Breast epithelium (tissue), 4 donors: ENCODE results near the gene VPS26B. TPM values are rescaled to one million over a fixed set of nuclear protein-coding genes. Genes with fewer than 3 reads are reported as not detected.

Source experiments
- DNase-seq, 2 donors: peaks; one replicate each; pipeline ENCODE4 v3.0.0-alpha.2; 2019; ENCODE audit warnings: low spot score in 2 of 2
- H3K27ac ChIP-seq, 2 donors: fragments of 200-600 bp; sonication (generic) in 1 of 2; one replicate each; pipeline ENCODE4 v1.5.1; 2016 to 2019; ENCODE audit warnings: mild to moderate bottlenecking in 1 of 2
- H3K27me3 ChIP-seq, 2 donors: fragments of 200-600 bp; sonication (generic) in 1 of 2; one replicate each; pipeline versions ENCODE4 v1.5.1 to v1.6.0; 2017 to 2019; ENCODE audit warnings: control low read depth in 1 of 2, mild to moderate bottlenecking in 1 of 2
- H3K36me3 ChIP-seq: fragments of 200-600 bp; one replicate; pipeline ENCODE4 v1.5.1; 2019
- H3K4me1 ChIP-seq, 2 donors: fragments of 200-600 bp; sonication (generic); one replicate each; pipeline ENCODE4 v1.5.1; 2016 to 2019; ENCODE audit warnings: control low read depth in 1 of 2
- H3K4me3 ChIP-seq, 3 donors: fragments of 200-600 bp; sonication (generic); 1 replicate in 2 of 3; 2 replicates in 1 of 3; pipeline ENCODE4 v1.5.1; 2016 to 2019; ENCODE audit warnings: mild to moderate bottlenecking in 3 of 3, moderate library complexity in 2 of 3
- H3K9me3 ChIP-seq, 2 donors: fragments of 200-600 bp; sonication (generic) in 1 of 2; one replicate each; pipeline ENCODE4 v1.5.1; 2016 to 2019; ENCODE audit warnings: control low read depth in 1 of 2
- POLR2A ChIP-seq: fragments of 450-650 bp; IDR thresholded peaks from one replicate; pipeline ENCODE4 v1.6.1; 2016; ENCODE audit warnings: antibody characterized with exemption, mild to moderate bottlenecking, moderate library complexity
- POLR2AphosphoS5 ChIP-seq, 3 donors: sonication (generic); formaldehyde crosslinking; IDR thresholded peaks; one replicate each; pipeline ENCODE4 v1.6.1; 2017; ENCODE audit warnings: antibody characterized with exemption in 3 of 3
- intact Hi-C: fragments of 100-400 bp; cut with DNase I; formaldehyde crosslinking; loops from one replicate; pipeline ENCODE4 v1.15.1; 2023; ENCODE audit warnings: low total_unique reads
- total RNA-seq, 3 donors: library from RNA; depleted of rRNA; stranded (reverse); fragments of >200 nt; gene quantifications; one replicate each; pipeline ENCODE4 v1.1.0, GENCODE V29; 2016
- TF ChIP-seq, protein P1 (sequence below), 3 donors: fragments of 450-650 bp; IDR thresholded peaks; one replicate each; pipeline ENCODE4 v1.5.1; 2016 to 2017; ENCODE audit warnings: antibody characterized with exemption in 3 of 3, mild to moderate bottlenecking in 3 of 3, moderate library complexity in 3 of 3

Gene VPS26B
- total RNA-seq, 3 donors from 2014 or later: 34.4 to 45.0 (median 40.1) TPM

DNA sequence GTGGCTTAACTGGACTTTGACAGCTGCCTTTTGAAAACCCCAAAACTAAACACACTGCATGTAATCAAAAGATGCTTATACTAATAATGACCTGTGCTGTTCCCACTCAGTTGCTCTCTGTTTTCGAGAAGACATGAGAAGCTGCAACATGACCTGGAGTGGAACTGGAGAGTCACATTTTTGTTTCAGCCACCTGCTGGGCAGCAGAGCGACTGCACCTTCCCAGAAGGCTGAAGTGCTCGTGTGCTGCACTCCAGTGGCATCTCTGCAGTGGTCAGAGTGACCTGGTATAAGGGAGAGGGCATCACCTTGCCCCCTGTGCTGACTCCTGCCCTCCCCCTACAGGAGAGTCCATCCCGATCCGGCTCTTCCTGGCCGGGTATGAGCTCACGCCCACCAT is 20.1 kb downstream of the VPS26B start:
- H3K27me3 ChIP-seq: no peaks in the 10 kb centered on the region
- H3K4me1 ChIP-seq: no peaks in the 10 kb centered on the region
- intact Hi-C loops: no loop called here
- H3K36me3 ChIP-seq: peaks cover 14% of the 10 kb centered on the region
- TF ChIP-seq, protein P1, sequence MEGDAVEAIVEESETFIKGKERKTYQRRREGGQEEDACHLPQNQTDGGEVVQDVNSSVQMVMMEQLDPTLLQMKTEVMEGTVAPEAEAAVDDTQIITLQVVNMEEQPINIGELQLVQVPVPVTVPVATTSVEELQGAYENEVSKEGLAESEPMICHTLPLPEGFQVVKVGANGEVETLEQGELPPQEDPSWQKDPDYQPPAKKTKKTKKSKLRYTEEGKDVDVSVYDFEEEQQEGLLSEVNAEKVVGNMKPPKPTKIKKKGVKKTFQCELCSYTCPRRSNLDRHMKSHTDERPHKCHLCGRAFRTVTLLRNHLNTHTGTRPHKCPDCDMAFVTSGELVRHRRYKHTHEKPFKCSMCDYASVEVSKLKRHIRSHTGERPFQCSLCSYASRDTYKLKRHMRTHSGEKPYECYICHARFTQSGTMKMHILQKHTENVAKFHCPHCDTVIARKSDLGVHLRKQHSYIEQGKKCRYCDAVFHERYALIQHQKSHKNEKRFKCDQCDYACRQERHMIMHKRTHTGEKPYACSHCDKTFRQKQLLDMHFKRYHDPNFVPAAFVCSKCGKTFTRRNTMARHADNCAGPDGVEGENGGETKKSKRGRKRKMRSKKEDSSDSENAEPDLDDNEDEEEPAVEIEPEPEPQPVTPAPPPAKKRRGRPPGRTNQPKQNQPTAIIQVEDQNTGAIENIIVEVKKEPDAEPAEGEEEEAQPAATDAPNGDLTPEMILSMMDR (IDR thresholded peaks at IDR 0.05): peak in 1 of 3 donors; percentile 26
- TF ChIP-seq POLR2A: no peak
- TF ChIP-seq POLR2AphosphoS5 (IDR thresholded peaks at IDR 0.05): no peak
- no peaks in the 10 kb centered on the region for H3K9me3 ChIP-seq
- no peak for DNase-seq
- no peak overlapping the region for H3K27ac ChIP-seq
- H3K4me3 ChIP-seq: no peak overlapping the region

GRCh38 chr11:134245434-134245833 is 21.0 kb downstream of the VPS26B start:
- Histone ChIP-seq H3K4me1 (no peaks in the 10 kb centered on the region), H3K27ac (no peak overlapping the region), H3K36me3 (peaks cover 14% of the 10 kb centered on the region), H3K9me3 (no peaks in the 10 kb centered on the region), H3K27me3 (no peaks in the 10 kb centered on the region), H3K4me3 (no peak overlapping the region)
- TF ChIP-seq POLR2AphosphoS5 (IDR thresholded peaks at IDR 0.05) (no peak), POLR2A (no peak)
- TF ChIP-seq, protein P1 (IDR thresholded peaks at IDR 0.05): no peak
- intact Hi-C loops: no loop called here
- no peak for DNase-seq

DNA sequence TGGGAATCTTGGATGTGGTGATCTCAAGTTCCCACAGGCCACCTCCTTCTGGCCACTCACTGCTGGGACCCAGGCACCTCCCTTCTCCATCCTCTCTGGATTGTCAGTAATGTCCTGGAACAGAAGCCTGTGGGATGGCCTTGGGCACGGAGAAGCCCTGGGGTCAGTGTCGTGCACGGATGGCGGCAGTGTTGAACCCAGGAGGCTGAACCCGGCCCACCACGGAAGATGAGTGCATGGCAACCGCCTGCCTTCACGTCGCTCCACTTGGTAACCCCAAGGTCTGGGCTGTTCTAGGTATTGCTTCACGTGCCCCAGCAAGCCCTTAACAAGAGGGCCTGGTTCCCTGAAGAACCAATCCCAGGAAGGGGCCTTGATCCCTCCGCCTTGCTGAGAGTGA is 21.6 kb downstream of the VPS26B start:
- DNase-seq: no peak
- intact Hi-C loops: no loop called here
- no peaks in the 10 kb centered on the region for H3K27me3 ChIP-seq
- TF ChIP-seq POLR2A (no peak), POLR2AphosphoS5 (IDR thresholded peaks at IDR 0.05) (no peak)
- TF ChIP-seq, protein P1 (IDR thresholded peaks at IDR 0.05): no peak
- no peak overlapping the region for H3K4me3 ChIP-seq
- peaks cover 0 to under 1% of the 10 kb centered on the region in 2 donors for H3K4me1 ChIP-seq
- H3K9me3 ChIP-seq: no peaks in the 10 kb centered on the region
- no peak overlapping the region for H3K27ac ChIP-seq
- peaks cover 14% of the 10 kb centered on the region for H3K36me3 ChIP-seq

DNA sequence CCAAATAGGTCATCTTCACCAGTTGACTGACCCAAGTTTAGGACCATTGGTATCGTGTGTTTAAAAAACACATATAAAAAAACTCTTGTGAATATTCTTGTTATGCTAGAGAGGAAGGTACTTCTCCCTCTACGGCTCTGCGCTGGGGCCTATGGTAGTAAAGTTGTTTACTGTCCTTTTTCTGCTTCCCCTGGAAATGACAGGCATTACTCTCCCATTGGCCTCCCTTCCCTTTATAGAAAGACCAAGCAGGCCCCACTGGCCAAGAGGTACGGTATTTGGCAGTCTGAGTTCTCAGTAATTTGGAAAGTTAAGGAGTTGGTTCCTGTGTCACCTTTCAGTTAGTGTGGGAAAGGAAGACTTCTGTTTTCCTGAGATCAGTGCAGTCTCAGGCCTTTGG is 22.2 kb downstream of the VPS26B start:
- peaks cover 14% of the 10 kb centered on the region for H3K36me3 ChIP-seq
- no peaks in the 10 kb centered on the region for H3K27me3 ChIP-seq
- DNase-seq: no peak
- H3K9me3 ChIP-seq: no peaks in the 10 kb centered on the region
- TF ChIP-seq POLR2AphosphoS5 (IDR thresholded peaks at IDR 0.05): no peak
- no peak for TF ChIP-seq POLR2A
- TF ChIP-seq, protein P1 (IDR thresholded peaks at IDR 0.05): no peak
- H3K27ac ChIP-seq: no peak overlapping the region
- no peak overlapping the region for H3K4me3 ChIP-seq
- H3K4me1 ChIP-seq: peaks cover 0 to 7% of the 10 kb centered on the region in 2 donors
- intact Hi-C loops: no loop called here

GRCh38 chr11:134248910-134249480 is 24.5 kb downstream of the VPS26B start:
- Histone ChIP-seq H3K27me3 (no peaks in the 10 kb centered on the region), H3K4me1 (peaks cover 5 to 14% of the 10 kb centered on the region in 2 donors), H3K27ac (no peak overlapping the region), H3K9me3 (no peaks in the 10 kb centered on the region), H3K36me3 (peaks cover 11% of the 10 kb centered on the region), H3K4me3 (no peak overlapping the region)
- TF ChIP-seq, protein P1 (IDR thresholded peaks at IDR 0.05): no peak
- TF ChIP-seq POLR2AphosphoS5 (IDR thresholded peaks at IDR 0.05) (no peak), POLR2A (no peak)
- no peak for DNase-seq
- intact Hi-C loops: no loop called here
